GM21390 (cell line): Measurements from ENCODE around the gene ARHGEF6.

ENCODE experiments used
- ATAC-seq: cut with Tn5 transposase; IDR thresholded peaks from one replicate; pipeline ENCODE4 v1.9.1; 2021; ENCODE audit not compliant: unreplicated experiment

ARHGEF6 gene

GRCh38 chrX:136750364-136750763 lies 30.4 kb downstream of the ARHGEF6 start:
- no peak for ATAC-seq

GRCh38 chrX:136747003-136747986 lies 33.4 kb downstream of the ARHGEF6 start:
- ATAC-seq, result peak; percentile 71

- no peak for ATAC-seq
Observed at GRCh38 chrX:136745215-136746173, 35.2 kb downstream of the ARHGEF6 start.

GRCh38 chrX:136742721-136743379 lies 37.9 kb downstream of the ARHGEF6 start:
- ATAC-seq, result no peak

- ATAC-seq, result no peak
Observed at GRCh38 chrX:136738049-136738729, 42.5 kb downstream of the ARHGEF6 start.

- no peak for ATAC-seq
Observed at GRCh38 chrX:136736690-136737089, 44.0 kb downstream of the ARHGEF6 start.

- ATAC-seq, result no peak
Observed at GRCh38 chrX:136735601-136736000, 45.1 kb downstream of the ARHGEF6 start.

GRCh38 chrX:136733613-136734012 lies 47.1 kb downstream of the ARHGEF6 start:
- ATAC-seq, result no peak

GRCh38 chrX:136731798-136732197 lies 48.9 kb downstream of the ARHGEF6 start:
- ATAC-seq, result no peak

GRCh38 chrX:136731207-136731782 lies 49.4 kb downstream of the ARHGEF6 start:
- no peak for ATAC-seq

- ATAC-seq, result no peak
Observed at GRCh38 chrX:136728393-136728792, 52.3 kb downstream of the ARHGEF6 start.

GRCh38 chrX:136725441-136726104 lies 55.2 kb downstream of the ARHGEF6 start:
- no peak for ATAC-seq

- ATAC-seq, result no peak
Observed at GRCh38 chrX:136718091-136718490, 62.6 kb downstream of the ARHGEF6 start.

- peak; percentile 80 for ATAC-seq
Observed at GRCh38 chrX:136714626-136715599, 65.8 kb downstream of the ARHGEF6 start.

GRCh38 chrX:136712650-136713310 lies 68.0 kb downstream of the ARHGEF6 start:
- no peak for ATAC-seq

- ATAC-seq, result no peak
Observed at GRCh38 chrX:136711147-136711546, 69.6 kb downstream of the ARHGEF6 start.

- ATAC-seq, result no peak
Observed at GRCh38 chrX:136710325-136710951, 70.3 kb downstream of the ARHGEF6 start.
